MG63 (cell line): ENCODE data around the gene PASK. TPM values are rescaled to one million over a fixed set of nuclear protein-coding genes. Genes with fewer than 3 reads are reported as not detected.

Source experiments
- DNase-seq: peaks from one replicate; pipeline ENCODE4 v3.0.0-alpha.2; 2020
- H3K27me3 ChIP-seq: fragments of 250-450 bp; sonication (Bioruptor Pico); 2 replicates; pipeline ENCODE4 v1.5.1; 2020; ENCODE audit warnings: mild to moderate bottlenecking, moderate library complexity
- H3K36me3 ChIP-seq: fragments of 250-450 bp; sonication (Bioruptor Pico); 2 replicates; pipeline ENCODE4 v1.5.1; 2020; ENCODE audit warnings: mild to moderate bottlenecking, moderate library complexity
- H3K4me3 ChIP-seq: fragments of 250-450 bp; sonication (Bioruptor Pico); 2 replicates; pipeline ENCODE4 v1.5.1; 2020; ENCODE audit warnings: mild to moderate bottlenecking, moderate library complexity
- H3K9me3 ChIP-seq: fragments of 250-450 bp; sonication (Bioruptor Pico); 2 replicates; pipeline ENCODE4 v1.5.1; 2020; ENCODE audit warnings: mild to moderate bottlenecking, moderate library complexity
- total RNA-seq: library from RNA; depleted of rRNA; stranded (reverse); fragments of >200 nt; shearing (Covaris generic); gene quantifications from 2 replicates; pipeline ENCODE4 v1.2.3, GENCODE V29; 2014; ENCODE audit warnings: low replicate concordance; rRNA removed

Gene PASK
- total RNA-seq, 1 experiment from 2014 or later: 3.7 TPM

GRCh38 chr2:241061275-241061674 lies 88.0 kb downstream of the PASK start:
- no peaks in the 10 kb centered on the region for H3K36me3 ChIP-seq
- H3K9me3 ChIP-seq: no peaks in the 10 kb centered on the region
- H3K4me3 ChIP-seq: no peak overlapping the region
- no peaks in the 10 kb centered on the region for H3K27me3 ChIP-seq
- DNase-seq: no peak

Other genes starting within 250 kb of the PASK start
- not detected in 2 replicates for gene CROCC2, start 243.1 kb downstream of the PASK start, total RNA-seq
- gene SNED1, start 150.9 kb downstream of the PASK start, total RNA-seq: 2.6 and 5.1 TPM in 2 replicates
- 18.9 and 33.2 TPM in 2 replicates for gene MTERF4, start 47.2 kb downstream of the PASK start, total RNA-seq
- 80.2 and 89.2 TPM in 2 replicates for gene PPP1R7, start 995 bp upstream of the PASK start, total RNA-seq
- gene ANO7, start 39.2 kb upstream of the PASK start, total RNA-seq: 0.10 TPM in 1 of 2 replicates, not detected in the other
- 383 and 447 TPM in 2 replicates for gene HDLBP, start 166.2 kb upstream of the PASK start, total RNA-seq
- 348 and 489 TPM in 2 replicates for gene SEPTIN2, start 166.5 kb upstream of the PASK start, total RNA-seq
- gene FARP2, start 206.8 kb upstream of the PASK start, total RNA-seq: 35.6 and 37.4 TPM in 2 replicates